GM21360 (cell line): Measurements from ENCODE around the gene MAS1L.

Source experiments
- ATAC-seq: cut with Tn5 transposase; IDR thresholded peaks from one replicate; pipeline ENCODE4 v1.9.1; 2021; ENCODE audit warnings: mild to moderate bottlenecking, moderate library complexity; ENCODE audit not compliant: unreplicated experiment

Gene MAS1L

DNA sequence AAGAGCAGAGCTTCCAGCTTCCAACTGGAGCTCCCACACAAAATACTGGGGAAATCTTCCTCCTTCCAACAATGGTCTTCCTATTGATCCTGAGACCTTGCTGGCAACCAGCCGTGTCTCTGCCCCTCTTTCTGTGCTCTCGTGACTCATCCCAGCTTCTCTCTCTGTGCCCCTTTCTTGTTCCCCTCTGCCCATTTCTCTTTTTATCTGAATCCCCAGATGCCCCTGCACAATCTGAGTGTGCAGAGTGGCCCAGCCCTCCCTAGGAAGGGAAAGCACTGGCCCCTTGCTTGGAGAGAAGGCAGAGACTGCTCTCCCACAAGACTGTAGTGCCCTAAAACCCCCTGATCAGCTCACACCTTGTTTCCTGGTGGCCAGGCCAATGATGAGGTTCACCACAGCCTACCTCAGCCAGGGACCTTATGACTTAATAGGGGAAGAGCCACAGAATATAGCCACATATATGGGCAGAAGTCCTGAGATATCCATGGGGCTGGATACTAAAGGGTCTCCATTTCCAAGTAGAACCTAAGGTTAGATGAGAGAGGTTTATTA, 23.1 kb upstream of the MAS1L start:
- no peak for ATAC-seq

- no peak for ATAC-seq
Measured at GRCh38 chr6:29510202-29510601, 22.4 kb upstream of the MAS1L start.

DNA sequence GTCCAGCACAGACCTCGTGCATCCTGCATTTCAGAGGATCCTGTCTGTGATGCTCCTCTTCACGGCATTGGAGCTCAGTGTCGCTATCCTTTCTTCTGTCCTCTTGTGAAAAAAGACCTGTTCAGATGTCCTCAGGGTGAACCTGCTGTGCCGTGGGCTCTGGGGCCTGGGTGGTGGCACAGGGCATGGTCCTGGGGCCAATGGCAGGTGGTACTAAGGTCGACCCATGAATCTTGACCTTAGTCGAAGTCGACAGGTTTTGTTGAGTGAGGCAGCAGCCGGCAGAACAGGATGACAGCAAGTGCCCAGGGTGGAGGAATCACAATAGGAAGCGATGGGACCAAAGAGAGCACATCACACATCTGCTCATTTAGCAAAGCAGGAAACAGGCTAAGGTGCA, 22.0 kb upstream of the MAS1L start:
- ATAC-seq: no peak

GRCh38 chr6:29509239-29509638, 21.5 kb upstream of the MAS1L start:
- peak; percentile 88 for ATAC-seq

DNA sequence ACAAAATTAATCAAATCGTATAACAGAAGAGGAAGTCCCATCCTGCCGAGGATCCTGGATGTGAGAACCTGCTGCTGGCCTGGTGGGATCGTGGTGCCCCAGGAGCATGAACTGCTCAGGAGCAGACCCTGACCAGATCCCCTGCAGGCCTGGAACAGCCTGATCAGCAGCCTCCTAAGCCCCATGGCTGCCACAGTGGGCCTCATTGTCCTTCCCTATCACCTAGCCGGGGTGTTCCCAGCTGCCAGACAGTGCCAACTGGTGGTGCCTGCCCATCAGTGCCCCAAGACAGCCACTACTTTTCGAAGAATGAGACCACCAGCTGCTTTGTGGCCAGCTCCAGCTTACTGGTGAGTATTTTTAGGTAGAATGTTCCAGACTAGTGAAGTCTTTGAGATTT, 19.6 kb upstream of the MAS1L start:
- no peak for ATAC-seq

DNA sequence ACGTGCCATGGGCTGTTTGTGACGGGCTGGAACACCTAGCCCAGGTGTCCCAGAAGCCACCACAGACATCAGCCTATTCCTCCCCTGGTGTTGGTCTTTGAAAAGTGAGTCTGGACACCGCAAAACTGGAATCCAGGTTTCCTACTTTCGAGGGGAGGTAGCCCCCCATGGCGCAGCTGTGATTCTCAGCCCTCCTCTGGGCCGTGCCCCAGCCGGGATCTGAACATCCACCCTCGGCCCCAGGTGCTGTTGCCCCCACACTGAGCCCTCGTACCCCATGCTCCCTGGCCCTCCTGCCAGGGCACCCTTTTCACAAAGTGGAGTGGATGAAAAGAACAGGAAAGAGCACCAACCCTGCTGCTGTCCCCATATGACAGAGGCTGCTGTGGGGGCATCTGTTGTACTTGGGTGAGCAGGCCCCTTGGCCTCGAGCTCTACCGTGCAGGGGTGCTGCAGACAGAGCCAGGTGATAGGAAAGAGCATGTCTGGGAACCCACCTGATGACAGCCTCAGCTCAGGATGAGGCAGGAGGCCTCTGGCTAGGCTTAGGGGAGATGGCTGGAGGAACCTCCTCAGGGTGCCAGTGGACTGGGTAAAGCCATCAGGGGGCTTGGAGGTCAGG, 18.8 kb upstream of the MAS1L start:
- no peak for ATAC-seq

- ATAC-seq: no peak
Measured at GRCh38 chr6:29505808-29506207, 18.1 kb upstream of the MAS1L start.

- ATAC-seq: no peak
Measured at GRCh38 chr6:29504961-29505360, 17.2 kb upstream of the MAS1L start.

DNA sequence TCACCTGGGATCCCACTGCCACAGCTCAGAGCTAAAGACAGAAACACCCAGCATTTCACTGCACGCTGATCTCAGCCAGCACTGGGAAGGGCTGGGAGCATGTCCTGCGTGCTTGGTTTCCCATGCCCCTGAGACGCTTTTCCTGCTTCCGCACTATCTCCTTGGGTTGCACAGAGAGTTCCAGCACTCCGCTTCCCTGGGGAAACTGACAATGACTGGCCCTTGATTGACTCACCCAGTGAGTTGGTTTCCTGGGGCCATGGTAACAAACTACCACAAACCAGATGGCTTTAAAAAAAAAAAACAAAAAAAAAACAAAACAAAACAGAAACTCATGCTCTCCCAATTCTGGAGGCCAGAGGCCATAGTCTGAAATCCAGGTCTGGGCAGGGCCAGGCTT, 14.8 kb upstream of the MAS1L start:
- ATAC-seq: no peak

DNA sequence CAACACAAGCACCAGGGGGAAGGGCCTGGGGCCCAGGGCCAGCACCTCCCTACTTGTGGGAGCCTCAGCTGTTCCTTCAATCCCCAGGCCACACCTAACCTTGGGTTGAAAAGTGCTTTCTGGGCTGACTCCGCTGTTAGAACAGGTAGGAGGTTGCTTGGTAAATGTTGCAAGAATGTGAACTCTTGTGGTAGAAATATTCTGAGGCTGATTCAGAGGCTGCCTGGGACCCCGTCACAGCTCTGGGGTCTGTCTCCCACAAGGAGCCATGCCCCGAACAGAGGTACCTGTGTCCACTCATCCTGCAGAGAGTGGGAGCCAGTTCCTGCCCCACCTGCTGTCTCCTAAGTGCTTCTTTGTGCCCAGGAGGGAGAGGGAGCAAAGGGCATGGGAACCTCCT, 14.4 kb upstream of the MAS1L start:
- no peak for ATAC-seq

DNA sequence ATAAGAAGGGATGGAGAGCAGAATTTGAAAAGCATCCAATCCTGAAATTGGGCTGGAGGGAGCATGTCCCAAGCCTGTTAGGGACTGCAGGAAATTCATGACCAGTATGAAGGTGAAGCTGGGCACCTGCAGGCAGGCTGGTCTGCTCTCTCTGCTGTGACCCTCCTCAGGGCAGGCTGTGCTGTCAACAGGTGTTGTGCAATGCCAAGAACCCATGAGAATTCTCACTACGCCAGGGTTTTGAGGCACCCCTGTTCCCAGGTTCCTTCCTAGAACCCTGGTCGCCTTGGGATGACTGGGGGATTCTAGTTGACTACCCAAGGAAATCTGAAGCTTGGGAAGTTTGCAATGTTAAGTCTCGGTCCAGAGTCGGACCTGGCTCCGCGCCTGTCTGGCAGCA, 13.3 kb upstream of the MAS1L start:
- ATAC-seq: no peak

DNA sequence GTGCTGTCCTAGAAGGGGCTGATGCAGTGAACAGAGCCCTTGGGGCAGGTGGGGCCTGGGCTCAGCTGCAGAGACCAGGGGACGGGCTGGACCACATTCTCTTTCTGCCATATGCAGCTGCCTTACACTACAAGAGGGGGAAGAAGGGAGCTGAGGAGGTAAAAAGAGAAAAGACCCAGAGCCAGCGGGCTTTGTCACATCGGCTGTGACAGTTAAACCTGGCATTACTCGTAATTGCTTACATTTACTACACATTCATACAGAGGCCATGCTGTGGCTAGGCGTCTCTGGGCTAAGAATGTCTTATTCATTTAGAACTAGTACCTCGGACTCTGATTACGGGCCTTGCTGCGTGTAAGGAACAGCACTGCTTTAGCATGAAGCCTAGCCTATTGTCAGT, 12.8 kb upstream of the MAS1L start:
- ATAC-seq: no peak

DNA sequence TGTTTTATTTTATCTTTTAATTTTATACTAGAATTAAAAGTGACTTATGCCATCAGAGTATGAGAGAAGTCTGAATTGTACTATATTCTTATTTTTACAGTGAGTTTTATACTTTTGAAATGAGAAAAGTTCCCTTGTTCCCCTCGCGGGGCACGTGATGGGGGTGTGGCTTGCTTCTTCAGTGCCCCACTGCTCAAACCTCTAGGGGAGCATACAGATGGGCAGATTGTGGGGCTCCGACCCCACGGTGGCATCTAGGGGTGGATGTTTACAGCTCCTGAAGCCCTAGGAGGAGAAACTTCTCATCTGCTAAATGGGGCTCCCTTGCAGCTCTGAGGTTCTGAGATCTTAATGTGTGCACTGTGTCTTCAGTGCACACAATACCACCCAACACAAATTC, 11.9 kb upstream of the MAS1L start:
- ATAC-seq: no peak

- no peak for ATAC-seq
Measured at GRCh38 chr6:29496961-29497360, 9.2 kb upstream of the MAS1L start.

DNA sequence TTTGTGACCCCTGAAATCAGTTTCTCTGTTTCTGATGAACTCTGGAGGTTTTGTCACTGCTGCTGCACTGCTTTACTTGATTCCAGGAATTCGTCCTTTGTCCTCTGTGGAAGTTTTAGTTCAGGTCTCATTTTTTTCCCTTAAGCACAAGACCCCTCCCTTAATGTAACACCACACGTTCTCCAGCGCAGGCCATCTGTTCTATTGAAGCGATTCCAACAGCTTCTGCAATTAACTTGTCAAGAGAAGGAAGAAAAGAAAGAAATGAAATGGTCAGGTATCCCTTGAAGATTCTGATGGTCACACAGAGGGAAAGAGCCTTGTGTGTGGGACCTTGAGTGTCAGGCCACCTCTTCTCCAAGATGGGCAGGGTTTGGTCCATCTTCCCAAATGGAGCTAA, 7.8 kb upstream of the MAS1L start:
- no peak for ATAC-seq

GRCh38 chr6:29494131-29494530, 6.4 kb upstream of the MAS1L start:
- no peak for ATAC-seq

DNA sequence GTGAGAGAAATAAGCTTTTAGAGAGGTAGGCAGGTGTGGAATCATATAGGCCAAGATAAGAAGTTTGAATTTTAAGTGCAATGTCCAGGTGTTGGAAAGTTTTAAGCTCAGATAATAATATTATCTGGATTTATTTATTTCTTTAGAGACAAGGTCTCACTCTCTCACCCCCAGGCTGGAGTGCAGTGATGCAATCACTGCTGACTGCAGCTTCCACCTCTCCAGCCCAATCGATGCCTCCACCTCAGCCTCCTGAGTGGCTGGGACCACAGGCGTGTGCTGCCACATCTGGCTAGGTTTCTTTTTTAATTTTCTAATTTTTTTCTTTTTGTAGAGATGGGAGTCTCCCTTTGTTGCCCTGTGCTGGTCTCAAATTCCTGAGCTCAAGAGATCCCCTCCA, 5.5 kb upstream of the MAS1L start:
- ATAC-seq: no peak

GRCh38 chr6:29491574-29491973, 3.8 kb upstream of the MAS1L start:
- ATAC-seq: no peak

DNA sequence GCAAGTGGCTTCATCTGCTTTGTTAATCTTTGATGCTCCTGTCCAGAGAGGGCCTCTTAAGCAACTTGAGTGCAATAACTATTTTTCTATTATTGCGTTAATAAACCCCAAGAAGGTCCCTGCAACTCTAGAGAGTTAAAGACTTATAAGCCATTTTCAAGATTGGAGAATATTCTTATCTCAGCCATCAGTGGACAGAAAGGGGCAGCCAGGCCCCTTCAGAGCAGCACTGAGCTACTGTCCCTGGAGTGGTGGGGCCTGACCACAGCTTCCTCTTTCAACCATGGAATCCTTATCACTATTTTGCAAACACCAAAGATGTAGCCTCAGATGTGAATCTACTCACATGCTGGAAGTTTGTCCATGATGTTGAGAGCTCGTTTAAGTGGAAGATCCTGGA, 2.8 kb upstream of the MAS1L start:
- ATAC-seq: no peak

DNA sequence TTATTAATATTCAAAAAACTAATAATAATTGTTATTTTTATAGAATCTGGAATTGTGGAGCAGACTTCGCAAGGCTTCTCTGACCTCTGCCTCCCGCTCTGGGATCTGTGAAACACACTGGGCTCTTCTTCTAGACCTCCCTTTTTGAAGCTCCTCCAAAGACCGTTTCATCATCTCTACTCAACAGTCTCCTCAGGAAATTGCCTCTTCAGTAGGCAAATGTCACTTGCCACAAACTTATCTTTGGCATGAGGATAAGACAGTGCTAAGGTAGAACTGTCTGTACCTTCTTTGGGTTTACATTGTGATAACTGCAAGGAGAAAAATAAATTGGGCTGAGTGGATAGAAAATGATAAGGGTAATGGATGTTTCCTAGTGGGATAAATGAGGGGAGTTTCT, 2.3 kb upstream of the MAS1L start:
- no peak for ATAC-seq

GRCh38 chr6:29489286-29489685, 1.5 kb upstream of the MAS1L start:
- no peak for ATAC-seq

DNA sequence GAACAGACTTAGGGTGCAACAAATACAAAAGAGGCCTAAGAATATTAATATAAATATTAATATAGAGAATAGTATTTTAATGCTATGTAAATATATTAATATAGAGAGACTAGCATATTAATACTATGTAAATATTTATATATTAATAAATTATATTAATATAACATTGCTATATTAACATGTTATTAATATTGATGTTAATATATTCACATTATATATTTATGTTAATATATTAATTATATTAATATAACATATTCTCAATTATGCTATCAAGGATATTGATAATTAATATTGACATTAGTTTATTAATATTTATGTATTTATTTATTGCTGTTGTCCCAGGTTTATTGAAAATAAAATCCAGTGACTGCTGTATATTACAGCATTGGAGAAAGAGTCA, 1.1 kb upstream of the MAS1L start:
- no peak for ATAC-seq

DNA sequence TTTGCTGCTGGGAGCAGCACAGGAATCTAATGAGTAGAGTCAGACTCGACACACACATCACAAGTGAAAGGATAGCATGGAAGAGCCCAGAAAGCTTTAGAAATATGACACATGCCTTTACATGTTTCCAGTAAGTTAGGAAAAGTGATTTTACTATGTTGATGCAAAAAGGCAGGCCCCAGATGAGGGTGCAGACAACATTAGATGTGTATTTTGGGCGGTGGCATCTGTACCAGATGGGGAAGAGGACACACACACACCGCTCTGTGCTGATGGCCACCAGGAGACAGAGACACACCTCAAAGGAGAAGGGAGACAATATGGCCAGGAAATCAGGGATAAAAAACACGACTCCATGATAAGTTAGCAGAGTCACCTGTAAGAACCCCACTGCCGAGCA, 625 bp downstream of the MAS1L start:
- ATAC-seq: no peak
